ENCODE measurements around the gene GNG7.

Gene GNG7

DNA sequence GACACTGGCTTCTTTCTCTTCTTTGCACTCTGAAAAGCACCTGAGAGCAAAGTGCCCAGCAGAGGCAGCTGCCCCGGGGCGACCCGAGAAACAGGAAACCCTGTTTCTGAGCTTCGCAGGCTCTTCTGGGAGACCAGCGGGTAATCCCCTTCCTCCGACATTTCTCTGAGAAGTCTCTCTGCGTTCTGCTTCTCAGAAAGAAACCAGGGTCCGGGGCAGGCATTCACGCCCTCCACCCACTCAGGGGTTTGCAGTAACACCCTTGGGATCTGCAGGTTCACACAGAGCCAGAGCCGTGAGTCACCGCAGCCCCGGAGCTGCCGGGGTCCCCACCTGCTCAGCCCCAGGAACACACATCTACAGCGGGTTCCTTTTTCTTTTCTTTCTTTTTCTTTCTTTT lies 140.6 kb downstream of the GNG7 start (continued):
- TF ChIP-seq, protein P1, sequence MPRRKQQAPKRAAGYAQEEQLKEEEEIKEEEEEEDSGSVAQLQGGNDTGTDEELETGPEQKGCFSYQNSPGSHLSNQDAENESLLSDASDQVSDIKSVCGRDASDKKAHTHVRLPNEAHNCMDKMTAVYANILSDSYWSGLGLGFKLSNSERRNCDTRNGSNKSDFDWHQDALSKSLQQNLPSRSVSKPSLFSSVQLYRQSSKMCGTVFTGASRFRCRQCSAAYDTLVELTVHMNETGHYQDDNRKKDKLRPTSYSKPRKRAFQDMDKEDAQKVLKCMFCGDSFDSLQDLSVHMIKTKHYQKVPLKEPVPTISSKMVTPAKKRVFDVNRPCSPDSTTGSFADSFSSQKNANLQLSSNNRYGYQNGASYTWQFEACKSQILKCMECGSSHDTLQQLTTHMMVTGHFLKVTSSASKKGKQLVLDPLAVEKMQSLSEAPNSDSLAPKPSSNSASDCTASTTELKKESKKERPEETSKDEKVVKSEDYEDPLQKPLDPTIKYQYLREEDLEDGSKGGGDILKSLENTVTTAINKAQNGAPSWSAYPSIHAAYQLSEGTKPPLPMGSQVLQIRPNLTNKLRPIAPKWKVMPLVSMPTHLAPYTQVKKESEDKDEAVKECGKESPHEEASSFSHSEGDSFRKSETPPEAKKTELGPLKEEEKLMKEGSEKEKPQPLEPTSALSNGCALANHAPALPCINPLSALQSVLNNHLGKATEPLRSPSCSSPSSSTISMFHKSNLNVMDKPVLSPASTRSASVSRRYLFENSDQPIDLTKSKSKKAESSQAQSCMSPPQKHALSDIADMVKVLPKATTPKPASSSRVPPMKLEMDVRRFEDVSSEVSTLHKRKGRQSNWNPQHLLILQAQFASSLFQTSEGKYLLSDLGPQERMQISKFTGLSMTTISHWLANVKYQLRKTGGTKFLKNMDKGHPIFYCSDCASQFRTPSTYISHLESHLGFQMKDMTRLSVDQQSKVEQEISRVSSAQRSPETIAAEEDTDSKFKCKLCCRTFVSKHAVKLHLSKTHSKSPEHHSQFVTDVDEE (CRISPR knock-in tag; IDR thresholded peaks at IDR 0.05), result no peak
- TF ChIP-seq ZC3H10 (CRISPR knock-in tag; IDR thresholded peaks at IDR 0.05), result no peak
- no peak for TF ChIP-seq ZNF70 (CRISPR knock-in tag; IDR thresholded peaks at IDR 0.05)
- TF ChIP-seq SNAI2 (CRISPR knock-in tag; IDR thresholded peaks at IDR 0.05), result no peak
- no peak for TF ChIP-seq CSDC2 (CRISPR knock-in tag; IDR thresholded peaks at IDR 0.05)
- no peak for TF ChIP-seq ISL1 (CRISPR knock-in tag; IDR thresholded peaks at IDR 0.05)
- TF ChIP-seq BACH2 (CRISPR knock-in tag; IDR thresholded peaks at IDR 0.05; ENCODE audit: borderline replicate concordance), result no peak
- no peak for TF ChIP-seq OSR1 (CRISPR knock-in tag; IDR thresholded peaks at IDR 0.05)

- ATAC-seq, result no peak
- no peak for TF ChIP-seq ISL1 (CRISPR knock-in tag; IDR thresholded peaks at IDR 0.05)
- TF ChIP-seq, protein P1 (CRISPR knock-in tag; IDR thresholded peaks at IDR 0.05), result no peak
- no peak for TF ChIP-seq CSDC2 (CRISPR knock-in tag; IDR thresholded peaks at IDR 0.05)
- TF ChIP-seq TCF4 (CRISPR knock-in tag; IDR thresholded peaks at IDR 0.05; ENCODE audit: borderline replicate concordance), result no peak
- no peak for TF ChIP-seq CREB5 (CRISPR knock-in tag; IDR thresholded peaks at IDR 0.05; ENCODE audit: low read depth)
- TF ChIP-seq RARB (CRISPR knock-in tag; IDR thresholded peaks at IDR 0.05), result no peak
- no peak for TF ChIP-seq ZNF8 (CRISPR knock-in tag; IDR thresholded peaks at IDR 0.05)
- no peak for TF ChIP-seq ZC3H10 (CRISPR knock-in tag; IDR thresholded peaks at IDR 0.05)
- TF ChIP-seq BACH2 (CRISPR knock-in tag; IDR thresholded peaks at IDR 0.05; ENCODE audit: borderline replicate concordance), result no peak
- TF ChIP-seq ARNTL (CRISPR knock-in tag; IDR thresholded peaks at IDR 0.05; ENCODE audit: borderline replicate concordance, low read depth), result no peak
- no peak for TF ChIP-seq PATZ1 (CRISPR knock-in tag; IDR thresholded peaks at IDR 0.05; ENCODE audit: borderline replicate concordance)
- no peak for TF ChIP-seq ZNF70 (CRISPR knock-in tag; IDR thresholded peaks at IDR 0.05)
- TF ChIP-seq ESRRG (CRISPR knock-in tag; IDR thresholded peaks at IDR 0.05), result no peak
- TF ChIP-seq TOX (CRISPR knock-in tag; IDR thresholded peaks at IDR 0.05; ENCODE audit: borderline replicate concordance), result no peak
- TF ChIP-seq OSR1 (CRISPR knock-in tag; IDR thresholded peaks at IDR 0.05), result no peak
Observed at GRCh38 chr19:2561221-2561620, 141.3 kb downstream of the GNG7 start.

DNA sequence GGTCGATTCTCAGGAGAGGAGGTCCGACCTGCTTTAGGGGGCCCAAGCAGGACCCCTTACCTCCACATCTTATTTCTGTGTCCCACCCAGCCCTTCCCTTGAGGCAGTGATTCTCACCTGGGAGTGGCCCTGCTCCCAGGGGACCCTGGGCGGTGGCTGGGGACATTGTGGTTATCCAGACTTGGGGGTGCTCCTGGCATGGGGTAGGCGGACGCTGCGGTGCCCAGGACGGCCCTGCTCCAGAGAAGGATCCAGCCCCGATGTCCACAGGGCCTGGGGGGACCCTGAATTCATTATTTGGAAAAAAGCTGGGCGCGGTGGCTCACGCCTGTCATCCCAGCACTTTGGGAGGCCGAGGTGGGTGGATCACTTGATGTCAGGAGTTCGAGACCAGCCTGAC lies 142.1 kb downstream of the GNG7 start:
- no peak for ATAC-seq
- TF ChIP-seq BACH2 (CRISPR knock-in tag; IDR thresholded peaks at IDR 0.05; ENCODE audit: borderline replicate concordance) (no peak), CREB5 (CRISPR knock-in tag; IDR thresholded peaks at IDR 0.05; ENCODE audit: low read depth) (no peak), ZFP30 (CRISPR knock-in tag; IDR thresholded peaks at IDR 0.05) (no peak), POU6F1 (CRISPR knock-in tag; IDR thresholded peaks at IDR 0.05; ENCODE audit: borderline replicate concordance, low read depth) (no peak), TOX (CRISPR knock-in tag; IDR thresholded peaks at IDR 0.05; ENCODE audit: borderline replicate concordance) (no peak), ZNF8 (CRISPR knock-in tag; IDR thresholded peaks at IDR 0.05) (no peak), RARB (CRISPR knock-in tag; IDR thresholded peaks at IDR 0.05) (no peak), CSRNP3 (CRISPR knock-in tag; IDR thresholded peaks at IDR 0.05) (no peak), PATZ1 (CRISPR knock-in tag; IDR thresholded peaks at IDR 0.05; ENCODE audit: borderline replicate concordance) (no peak), TCF4 (CRISPR knock-in tag; IDR thresholded peaks at IDR 0.05; ENCODE audit: borderline replicate concordance) (no peak), ISL1 (CRISPR knock-in tag; IDR thresholded peaks at IDR 0.05) (no peak), ZNF565 (CRISPR knock-in tag; conservative IDR thresholded peaks at IDR 0.05; ENCODE audit: low read depth) (no peak), ZFP3 (CRISPR knock-in tag; IDR thresholded peaks at IDR 0.05) (no peak)
